ENCODE results near the gene EPDR1.

DNA sequence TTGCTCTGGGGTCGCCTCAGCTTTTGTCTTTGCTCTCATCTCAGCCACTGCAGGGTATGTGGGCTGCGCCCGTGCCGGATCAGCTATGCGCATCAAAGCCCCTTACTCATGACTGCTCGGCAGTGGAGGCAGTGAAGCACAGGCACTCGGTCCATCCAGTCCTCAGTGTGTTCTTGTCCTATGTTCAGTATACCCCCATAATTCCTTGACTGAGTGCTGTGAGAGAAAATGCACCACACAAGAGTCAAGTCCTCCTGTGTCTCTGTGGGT, 27.4 kb downstream of the EPDR1 start:
- TF ChIP-seq SP1 (IDR thresholded peaks at IDR 0.05) (no peak), FOXM1 (IDR thresholded peaks at IDR 0.05; ENCODE audit: borderline replicate concordance) (no peak), FOXK2 (IDR thresholded peaks at IDR 0.05) (no peak), FOXA1 (IDR thresholded peaks at IDR 0.05) (no peak), ARNT (IDR thresholded peaks at IDR 0.05) (no peak), SUZ12 (IDR thresholded peaks at IDR 0.05) (no peak)

All from HEK293T (cell line).